OCI-LY3 (cell line): Measurements from ENCODE around the gene ITGA11.

Experiments
- EZH2phosphoT487 ChIP-seq: fragments of 200-600 bp; shearing (Covaris generic); IDR thresholded peaks from 2 replicates; pipeline ENCODE4 v1.6.1; 2018; ENCODE audit warnings: antibody characterized with exemption, mixed run types, low read depth
- TF ChIP-seq, protein P1 (sequence below): fragments of 200-600, 300-600 bp; sonication (generic); IDR thresholded peaks from 2 replicates; pipeline ENCODE4 v1.5.1; 2014; ENCODE audit warnings: antibody characterized with exemption, low read length, low read depth

DNA sequence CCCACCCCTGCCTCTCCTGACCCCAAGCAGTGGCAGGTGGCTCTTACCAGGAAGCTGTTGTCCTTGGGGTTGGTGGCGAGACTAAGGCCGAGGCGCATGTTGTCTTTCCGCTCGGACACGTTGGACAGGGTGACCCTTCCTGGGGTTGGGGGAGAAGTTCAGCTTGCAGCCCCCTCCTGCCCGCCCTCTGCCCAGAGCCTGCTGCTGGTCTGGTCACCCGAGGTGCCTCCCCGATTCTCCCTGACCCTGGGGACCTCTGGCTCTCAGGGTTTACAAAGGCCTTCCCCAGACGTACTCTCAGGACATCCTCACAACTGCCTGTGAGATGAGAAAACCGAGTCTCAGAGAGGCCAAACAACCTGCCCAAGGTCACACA, 67.3 kb downstream of the ITGA11 start:
- TF ChIP-seq EZH2phosphoT487: no peak
- TF ChIP-seq, protein P1, sequence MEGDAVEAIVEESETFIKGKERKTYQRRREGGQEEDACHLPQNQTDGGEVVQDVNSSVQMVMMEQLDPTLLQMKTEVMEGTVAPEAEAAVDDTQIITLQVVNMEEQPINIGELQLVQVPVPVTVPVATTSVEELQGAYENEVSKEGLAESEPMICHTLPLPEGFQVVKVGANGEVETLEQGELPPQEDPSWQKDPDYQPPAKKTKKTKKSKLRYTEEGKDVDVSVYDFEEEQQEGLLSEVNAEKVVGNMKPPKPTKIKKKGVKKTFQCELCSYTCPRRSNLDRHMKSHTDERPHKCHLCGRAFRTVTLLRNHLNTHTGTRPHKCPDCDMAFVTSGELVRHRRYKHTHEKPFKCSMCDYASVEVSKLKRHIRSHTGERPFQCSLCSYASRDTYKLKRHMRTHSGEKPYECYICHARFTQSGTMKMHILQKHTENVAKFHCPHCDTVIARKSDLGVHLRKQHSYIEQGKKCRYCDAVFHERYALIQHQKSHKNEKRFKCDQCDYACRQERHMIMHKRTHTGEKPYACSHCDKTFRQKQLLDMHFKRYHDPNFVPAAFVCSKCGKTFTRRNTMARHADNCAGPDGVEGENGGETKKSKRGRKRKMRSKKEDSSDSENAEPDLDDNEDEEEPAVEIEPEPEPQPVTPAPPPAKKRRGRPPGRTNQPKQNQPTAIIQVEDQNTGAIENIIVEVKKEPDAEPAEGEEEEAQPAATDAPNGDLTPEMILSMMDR: no peak
